ENCODE results near the gene MED8. TPM values are rescaled to one million over a fixed set of nuclear protein-coding genes. Genes with fewer than 3 reads are reported as not detected.

MED8 gene
- total and polyA plus RNA-seq, 9 of the 15 experiments (the other 6 are each of a cell fraction or from before 2014, with no cell fraction given) = 23.0 to 120 (median 56.4) TPM

- TF ChIP-seq MTA3 (IDR thresholded peaks at IDR 0.05; ENCODE audit: borderline replicate concordance) = peak; percentile 86; the same call in 1 of the 2 replicates
- no peak for TF ChIP-seq CREB5 (CRISPR knock-in tag; IDR thresholded peaks at IDR 0.05)
- no peak for TF ChIP-seq NCOR1 (IDR thresholded peaks at IDR 0.05)
- TF ChIP-seq EP400 (IDR thresholded peaks at IDR 0.05) = peak; percentile 93
- no peak for TF ChIP-seq KAT2B (IDR thresholded peaks at IDR 0.05; ENCODE audit: low read depth, low read length)
- TF ChIP-seq GATAD2B (IDR thresholded peaks at IDR 0.05; ENCODE audit: borderline replicate concordance) = peak; percentile 76
- no peak for TF ChIP-seq NUFIP1 (IDR thresholded peaks at IDR 0.05; ENCODE audit: partially characterized antibody)
- peak; percentile 33; the same call in 1 of the 2 replicates for TF ChIP-seq RAD51 (IDR thresholded peaks at IDR 0.05; ENCODE audit: borderline replicate concordance, low read depth)
- no peak for TF ChIP-seq PHB (CRISPR knock-in tag; IDR thresholded peaks at IDR 0.05)
- no peak for TF ChIP-seq KAT8 (IDR thresholded peaks at IDR 0.05; ENCODE audit: low read depth)
- TF ChIP-seq HOMEZ (CRISPR knock-in tag; IDR thresholded peaks at IDR 0.05) = 0 out of 2 replicates have a peak, but pooled peaks have one; percentile 39
- TF ChIP-seq MLLT1 (IDR thresholded peaks at IDR 0.05) = peak; percentile 14 to 52; a peak in 1 of 4 replicates
- peak; percentile 98 for TF ChIP-seq L3MBTL2 (IDR thresholded peaks at IDR 0.05)
- peak in 1 of 2 experiments; percentile 32; a peak in 2 of 4 replicates for TF ChIP-seq FOXA3 (CRISPR knock-in tag; conservative IDR thresholded peaks at IDR 0.05 in 1 of 2, IDR thresholded peaks at IDR 0.05 in 1 of 2)
- no peak for TF ChIP-seq SNAPC5 (CRISPR knock-in tag; IDR thresholded peaks at IDR 0.05)
- no peak for TF ChIP-seq XRCC3 (IDR thresholded peaks at IDR 0.05)
- TF ChIP-seq NR4A1 (CRISPR knock-in tag; IDR thresholded peaks at IDR 0.05) = peak; percentile 85; the same call in 1 of the 2 replicates
- TF ChIP-seq NR4A1 (tag; IDR thresholded peaks at IDR 0.05) = peak; percentile 83; the same call in 1 of the 2 replicates
- TF ChIP-seq CTCFL (IDR thresholded peaks at IDR 0.05; ENCODE audit: borderline replicate concordance, insufficient read depth, low read depth, low read length, poor library complexity, severe bottlenecking) = no peak
- TF ChIP-seq ZKSCAN1 (IDR thresholded peaks at IDR 0.05; ENCODE audit: low read depth, low read length) = no peak; the same call in 1 of the 2 replicates
- TF ChIP-seq ZSCAN29 (IDR thresholded peaks at IDR 0.05) = no peak
These were observed 21.5 kb downstream of the MED8 start, which contains the start of gene ELOVL1 (continued) for GRCh38 chr1:43367904-43368645.
